KMS-11 (cell line): Measurements from ENCODE around the gene MRPL39.

Experiments used
- H2AFZ ChIP-seq: fragments of 200-600 bp; sonication (generic); 2 replicates; pipeline ENCODE4 v1.6.1; 2016; ENCODE audit warnings: antibody characterized with exemption, mixed run types, low read depth
- H3K27ac ChIP-seq: fragments of 200-600 bp; sonication (generic); 2 replicates; pipeline ENCODE4 v1.6.1; 2016; ENCODE audit warnings: mild to moderate bottlenecking, mixed run types
- H3K27me3 ChIP-seq: fragments of 200-600 bp; sonication (generic); 2 replicates; pipeline ENCODE4 v1.6.1; 2017; ENCODE audit warnings: mild to moderate bottlenecking, low read depth, mixed run types, moderate library complexity; ENCODE audit not compliant: insufficient read depth
- H3K36me3 ChIP-seq: fragments of 200-600 bp; sonication (generic); 2 replicates; pipeline ENCODE4 v1.6.1; 2017; ENCODE audit warnings: mild to moderate bottlenecking, mixed run types; ENCODE audit not compliant: insufficient read depth
- H3K4me1 ChIP-seq: fragments of 200-600 bp; sonication (generic); 2 replicates; pipeline ENCODE4 v1.6.1; 2016; ENCODE audit warnings: mild to moderate bottlenecking, low read depth, mixed run types; ENCODE audit not compliant: poor library complexity, severe bottlenecking
- H3K4me2 ChIP-seq: fragments of 200-600 bp; sonication (generic); 2 replicates; pipeline ENCODE4 v1.7.0; 2016; ENCODE audit warnings: mild to moderate bottlenecking, mixed run types
- H3K4me3 ChIP-seq: fragments of 200-600 bp; sonication (generic); IDR thresholded peaks from 2 replicates; pipeline ENCODE4 v1.6.1; 2017; ENCODE audit warnings: low read depth, low read length, mixed read lengths; ENCODE audit not compliant: insufficient read depth
- H3K79me2 ChIP-seq: fragments of 200-600 bp; sonication (generic); 2 replicates; pipeline ENCODE4 v1.6.1; 2016; ENCODE audit warnings: low read depth, mixed run types; ENCODE audit not compliant: insufficient read depth
- H3K9ac ChIP-seq: fragments of 200-600 bp; sonication (generic); 2 replicates; pipeline ENCODE4 v1.6.1; 2016; ENCODE audit warnings: mild to moderate bottlenecking, mixed run types
- H4K20me1 ChIP-seq: fragments of 200-600 bp; sonication (generic); 2 replicates; pipeline ENCODE4 v1.6.1; 2016; ENCODE audit warnings: mild to moderate bottlenecking, mixed run types; ENCODE audit not compliant: insufficient read depth
- TF ChIP-seq, protein P1 (sequence below): fragments of 200-600 bp; sonication (generic); conservative IDR thresholded peaks from 2 replicates; pipeline ENCODE4 v1.6.1; 2017; ENCODE audit warnings: low read depth, mild to moderate bottlenecking, antibody characterized with exemption, low read length, moderate library complexity, mixed read lengths

Gene MRPL39

DNA sequence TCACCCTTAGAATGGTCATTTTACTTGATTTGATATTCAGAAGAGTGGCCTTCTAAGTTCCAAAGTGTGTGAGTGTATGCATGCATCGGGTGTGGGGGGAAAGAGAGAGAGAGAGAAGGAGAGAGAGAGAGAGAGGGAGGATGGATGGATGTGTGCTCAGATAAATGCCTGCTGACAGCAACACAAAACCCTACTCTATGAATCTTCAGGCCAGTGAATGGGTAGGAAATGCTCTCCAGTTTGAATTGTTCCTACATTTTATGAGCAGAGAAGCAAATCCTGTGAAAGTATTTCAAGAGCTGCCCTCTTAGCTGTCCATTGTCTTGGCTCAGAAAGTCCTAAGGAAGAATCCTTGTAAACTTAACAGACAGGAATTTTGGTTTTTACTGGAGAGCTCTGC lies 39.2 kb upstream of the MRPL39 start:
- Histone ChIP-seq H3K4me2 (no peak overlapping the region), H3K4me1 (no peaks in the 10 kb centered on the region), H2AFZ (no peak overlapping the region), H3K27me3 (no peaks in the 10 kb centered on the region), H3K27ac (no peak overlapping the region), H3K9ac (no peak overlapping the region), H3K36me3 (no peaks in the 10 kb centered on the region), H3K4me3 (no peak overlapping the region), H4K20me1 (no peaks in the 10 kb centered on the region), H3K79me2 (no peaks in the 10 kb centered on the region)
- TF ChIP-seq, protein P1, sequence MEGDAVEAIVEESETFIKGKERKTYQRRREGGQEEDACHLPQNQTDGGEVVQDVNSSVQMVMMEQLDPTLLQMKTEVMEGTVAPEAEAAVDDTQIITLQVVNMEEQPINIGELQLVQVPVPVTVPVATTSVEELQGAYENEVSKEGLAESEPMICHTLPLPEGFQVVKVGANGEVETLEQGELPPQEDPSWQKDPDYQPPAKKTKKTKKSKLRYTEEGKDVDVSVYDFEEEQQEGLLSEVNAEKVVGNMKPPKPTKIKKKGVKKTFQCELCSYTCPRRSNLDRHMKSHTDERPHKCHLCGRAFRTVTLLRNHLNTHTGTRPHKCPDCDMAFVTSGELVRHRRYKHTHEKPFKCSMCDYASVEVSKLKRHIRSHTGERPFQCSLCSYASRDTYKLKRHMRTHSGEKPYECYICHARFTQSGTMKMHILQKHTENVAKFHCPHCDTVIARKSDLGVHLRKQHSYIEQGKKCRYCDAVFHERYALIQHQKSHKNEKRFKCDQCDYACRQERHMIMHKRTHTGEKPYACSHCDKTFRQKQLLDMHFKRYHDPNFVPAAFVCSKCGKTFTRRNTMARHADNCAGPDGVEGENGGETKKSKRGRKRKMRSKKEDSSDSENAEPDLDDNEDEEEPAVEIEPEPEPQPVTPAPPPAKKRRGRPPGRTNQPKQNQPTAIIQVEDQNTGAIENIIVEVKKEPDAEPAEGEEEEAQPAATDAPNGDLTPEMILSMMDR, result no peak

DNA sequence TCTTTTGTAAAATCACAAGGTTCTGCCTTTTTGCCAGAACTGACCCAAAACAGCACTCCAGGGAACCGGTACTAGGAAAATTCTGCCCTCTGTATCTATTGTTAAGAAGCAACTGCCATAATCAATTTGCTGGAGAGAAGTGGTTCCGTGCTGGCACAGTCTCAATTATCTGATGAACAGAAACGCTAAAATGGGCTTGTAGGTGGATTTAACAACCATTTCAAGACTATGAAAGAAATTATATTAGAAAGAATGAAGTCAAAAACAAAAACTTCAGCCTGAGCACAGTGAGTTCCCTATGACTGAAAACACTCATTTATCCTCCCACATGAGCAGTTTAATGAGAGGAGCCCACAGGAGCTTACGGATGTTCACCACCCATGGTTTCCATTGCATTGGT lies 36.2 kb upstream of the MRPL39 start:
- Histone ChIP-seq H3K27ac (no peak overlapping the region), H3K36me3 (no peaks in the 10 kb centered on the region), H3K79me2 (no peaks in the 10 kb centered on the region), H2AFZ (no peak overlapping the region), H3K27me3 (no peaks in the 10 kb centered on the region), H3K9ac (no peak overlapping the region), H3K4me2 (no peak overlapping the region), H4K20me1 (no peaks in the 10 kb centered on the region), H3K4me1 (peaks cover 3% of the 10 kb centered on the region), H3K4me3 (no peak overlapping the region)
- TF ChIP-seq, protein P1, result no peak

DNA sequence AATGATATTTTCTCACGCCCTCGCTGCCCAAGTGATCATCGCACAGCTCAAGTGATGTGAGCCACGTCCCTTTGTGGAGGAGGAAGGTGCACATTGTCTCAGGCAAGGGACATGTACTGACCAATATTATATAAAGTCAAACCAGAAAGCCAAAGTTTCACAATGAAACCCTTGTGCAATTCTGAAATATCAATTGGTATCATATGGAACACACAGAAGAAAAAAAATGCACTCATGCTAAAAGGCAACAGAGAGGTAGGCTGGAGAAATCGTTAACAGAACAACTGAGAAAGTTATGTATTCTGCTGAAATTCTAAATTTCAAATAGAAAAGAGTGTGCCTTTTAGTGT lies 33.6 kb upstream of the MRPL39 start:
- H3K27ac ChIP-seq, result no peak overlapping the region
- TF ChIP-seq, protein P1, result no peak
- H3K36me3 ChIP-seq, result no peaks in the 10 kb centered on the region
- H3K4me3 ChIP-seq, result no peak overlapping the region
- H4K20me1 ChIP-seq, result no peaks in the 10 kb centered on the region
- H3K9ac ChIP-seq, result no peak overlapping the region
- peaks cover 7% of the 10 kb centered on the region for H3K4me1 ChIP-seq
- H3K27me3 ChIP-seq, result no peaks in the 10 kb centered on the region
- peak overlapping the region; percentile 95; the same call in 1 of the 2 replicates for H2AFZ ChIP-seq
- no peaks in the 10 kb centered on the region for H3K79me2 ChIP-seq
- no peak overlapping the region for H3K4me2 ChIP-seq

DNA sequence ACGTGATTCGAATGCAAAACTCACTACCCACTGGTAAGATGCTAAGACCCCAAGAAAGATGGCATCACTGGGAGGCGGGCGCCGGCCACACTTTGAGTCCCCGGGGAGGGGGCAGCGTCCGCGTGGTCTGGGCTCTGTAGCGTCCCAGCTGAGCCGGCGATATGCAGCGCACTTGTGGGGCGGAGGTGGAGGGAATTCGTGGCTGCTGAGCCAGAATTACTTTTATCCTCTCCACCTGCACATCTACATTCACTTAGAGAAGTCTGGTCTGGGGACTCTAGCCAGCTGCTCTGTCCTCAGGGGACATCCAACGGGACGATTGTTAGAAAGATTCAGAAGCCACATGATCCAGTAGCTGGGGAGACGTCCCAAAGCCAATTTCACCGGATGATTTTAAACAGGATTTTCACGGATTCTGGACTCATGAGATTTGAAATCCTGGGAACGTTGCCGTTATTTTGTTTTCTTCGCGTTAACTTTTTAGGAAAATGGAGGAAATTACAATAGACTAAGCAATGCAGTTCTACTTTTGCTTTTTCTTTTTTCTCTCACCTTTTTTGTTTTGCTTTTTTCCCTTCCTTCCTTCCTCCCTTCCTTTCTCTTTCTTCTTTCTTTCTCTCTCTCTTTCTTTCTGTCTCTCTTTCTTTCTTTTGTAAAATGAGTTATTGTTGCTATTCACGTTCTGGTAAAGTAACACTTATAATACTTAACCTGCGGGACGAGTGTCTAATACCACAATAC lies 33.1 kb upstream of the MRPL39 start:
- Histone ChIP-seq H3K27me3 (no peaks in the 10 kb centered on the region), H3K4me3 (peak overlapping the region; percentile 26), H3K9ac (peak overlapping the region; percentile 60; the same call in 1 of the 2 replicates), H3K27ac (no peak overlapping the region), H3K79me2 (no peaks in the 10 kb centered on the region), H3K4me2 (peak overlapping the region; percentile 81), H4K20me1 (no peaks in the 10 kb centered on the region), H3K4me1 (peaks cover 7% of the 10 kb centered on the region), H2AFZ (peak overlapping the region; percentile 95), H3K36me3 (no peaks in the 10 kb centered on the region)
- TF ChIP-seq, protein P1, result no peak
